ENCODE measurements around the gene GARS1.
"Not testable (repeated sequence)": the region's sequence is repeated elsewhere in the genome, so short reads cannot be mapped to it uniquely, and the experiment has no call there.

GARS1 gene

DNA sequence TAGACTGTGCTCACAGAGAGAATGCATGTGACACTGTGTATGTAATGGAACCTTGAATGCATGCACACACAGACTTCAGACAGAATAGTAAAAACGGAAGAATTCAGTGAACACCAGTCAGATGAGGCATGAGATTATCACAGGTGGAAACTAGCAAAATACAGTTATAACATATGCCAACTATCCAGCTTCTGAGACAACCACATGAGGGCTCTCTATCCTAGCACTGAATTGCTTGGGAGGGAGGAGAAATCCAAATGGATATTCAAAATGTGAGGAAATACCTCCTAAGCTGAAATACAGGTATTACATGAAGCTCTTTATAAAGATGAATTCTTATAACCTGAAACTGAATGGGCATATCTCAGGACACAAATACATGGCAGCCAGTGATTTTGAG is 30.6 kb downstream of the GARS1 start:
- no peak for DNase-seq (ENCODE audit: low read depth)

DNA sequence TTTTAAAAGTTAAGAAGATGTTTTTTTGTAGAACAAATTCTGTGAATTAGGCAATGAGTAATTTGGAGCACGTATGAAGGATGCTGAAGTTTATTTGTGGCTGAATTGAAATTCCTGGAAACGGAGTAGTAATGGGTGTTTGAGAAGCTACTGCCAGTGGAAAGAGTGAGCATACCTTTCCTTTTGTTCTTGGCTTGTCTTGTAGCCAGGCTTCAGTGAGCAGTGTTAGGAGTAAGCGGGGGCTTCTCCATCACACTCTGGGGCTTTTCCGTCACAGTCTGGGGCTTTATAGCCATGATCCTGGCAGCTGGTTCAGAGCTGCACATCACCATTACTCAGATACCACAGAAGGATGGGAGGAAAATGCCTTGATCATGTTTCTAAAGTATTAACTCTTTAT is 32.3 kb downstream of the GARS1 start:
- no peak for DNase-seq (ENCODE audit: low read depth)

GRCh38 chr7:30630986-30631385 is 36.3 kb downstream of the GARS1 start:
- no peak for DNase-seq (ENCODE audit: low read depth)

DNA sequence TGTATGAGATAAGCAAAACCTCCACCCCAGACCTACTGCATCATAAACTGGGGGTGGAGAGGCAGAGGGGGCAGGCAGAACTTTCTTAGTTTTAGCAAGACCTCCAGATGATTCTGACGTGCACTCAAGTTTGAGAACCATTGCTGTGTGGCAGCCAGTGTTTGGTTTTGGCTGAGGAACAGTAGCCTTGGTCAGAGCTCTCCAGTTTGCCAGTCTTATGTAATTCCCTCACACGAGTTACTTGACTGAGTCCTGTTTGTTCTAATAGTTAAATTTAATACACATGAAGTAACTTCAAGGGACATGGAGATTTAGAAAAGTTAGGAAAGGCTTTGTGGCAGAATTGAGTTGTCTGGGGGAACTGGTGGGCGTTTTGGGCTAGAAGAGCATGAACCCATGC is 38.5 kb downstream of the GARS1 start:
- DNase-seq (ENCODE audit: low read depth), result no peak

DNA sequence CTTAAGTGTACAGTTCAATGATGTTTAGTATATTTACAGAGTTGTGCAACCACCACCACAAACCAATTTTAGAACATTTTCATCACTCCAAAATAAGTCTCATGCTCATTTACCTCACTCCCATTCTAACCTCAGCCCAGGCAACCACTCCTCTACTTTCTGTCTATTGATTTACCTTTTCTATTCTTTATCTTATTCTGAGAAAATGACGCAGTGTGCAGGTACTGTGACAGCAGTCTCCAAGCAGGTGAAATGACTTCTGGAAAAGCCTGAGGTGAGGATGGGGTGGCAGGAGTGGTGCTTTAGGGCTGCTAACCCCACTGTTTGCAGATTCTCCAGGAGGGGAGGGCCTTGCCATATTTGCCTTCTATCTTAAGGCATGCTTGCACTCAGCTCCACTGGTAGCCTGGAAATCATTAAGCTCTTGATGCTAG is 39.5 kb downstream of the GARS1 start:
- no peak for DNase-seq (ENCODE audit: low read depth)

- DNase-seq (ENCODE audit: low read depth), result no peak
Observed at GRCh38 chr7:30634634-30635201, 40.0 kb downstream of the GARS1 start.

GRCh38 chr7:30635798-30636197 is 41.1 kb downstream of the GARS1 start:
- DNase-seq (ENCODE audit: low read depth), result no peak

DNA sequence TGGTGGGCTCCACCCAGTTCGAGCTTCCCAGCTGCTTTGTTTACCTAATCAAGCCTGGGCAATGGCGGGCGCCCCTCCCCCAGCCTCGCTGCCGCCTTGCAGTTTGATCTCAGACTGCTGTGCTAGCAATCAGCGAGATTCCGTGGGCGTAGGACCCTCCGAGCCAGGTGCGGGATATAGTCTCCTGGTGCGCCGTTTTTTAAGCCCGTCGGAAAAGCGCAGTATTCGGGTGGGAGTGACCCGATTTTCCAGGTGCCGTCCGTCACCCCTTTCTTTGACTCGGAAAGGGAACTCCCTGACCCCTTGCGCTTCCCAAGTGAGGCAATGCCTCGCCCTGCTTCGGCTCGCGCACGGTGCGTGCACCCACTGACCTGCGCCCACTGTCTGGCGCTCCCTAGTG is 47.6 kb downstream of the GARS1 start:
- DNase-seq (ENCODE audit: low read depth), result not testable (repeated sequence)

- no peak for DNase-seq (ENCODE audit: low read depth)
Observed at GRCh38 chr7:30642789-30643188, 48.1 kb downstream of the GARS1 start.

DNA sequence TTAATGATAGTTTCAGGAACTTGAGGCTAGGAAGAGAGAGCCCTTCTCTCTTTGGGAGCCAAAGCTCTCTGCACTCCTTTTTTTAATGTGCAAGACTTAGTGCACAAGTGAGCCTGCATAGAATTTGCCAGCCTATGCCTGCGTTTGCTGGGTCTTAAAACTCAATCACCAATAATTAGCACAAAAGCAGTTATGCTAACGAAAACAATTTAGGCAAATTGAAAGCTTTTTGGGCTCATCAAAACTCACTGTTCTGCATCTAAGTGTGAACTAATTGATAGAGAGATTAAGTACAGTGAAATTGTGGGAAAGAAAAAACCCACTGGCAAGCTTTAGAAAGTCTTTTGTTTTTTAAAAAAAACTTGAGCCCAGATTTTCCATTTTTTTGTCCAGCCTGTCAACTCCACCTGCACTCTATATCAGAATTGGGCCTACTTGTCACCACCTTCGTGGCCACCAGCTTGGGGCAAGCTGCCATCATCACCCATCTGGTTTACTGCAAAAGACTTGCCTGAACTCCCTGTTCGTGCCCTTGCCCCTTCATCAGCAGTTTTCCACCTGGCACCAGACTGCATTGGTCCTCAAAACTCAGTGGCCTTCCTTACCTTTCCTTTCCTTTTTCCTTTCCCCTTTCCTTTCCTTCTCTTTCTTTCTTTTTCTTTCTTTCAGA is 49.7 kb downstream of the GARS1 start:
- DNase-seq (ENCODE audit: low read depth), result no peak

DNA sequence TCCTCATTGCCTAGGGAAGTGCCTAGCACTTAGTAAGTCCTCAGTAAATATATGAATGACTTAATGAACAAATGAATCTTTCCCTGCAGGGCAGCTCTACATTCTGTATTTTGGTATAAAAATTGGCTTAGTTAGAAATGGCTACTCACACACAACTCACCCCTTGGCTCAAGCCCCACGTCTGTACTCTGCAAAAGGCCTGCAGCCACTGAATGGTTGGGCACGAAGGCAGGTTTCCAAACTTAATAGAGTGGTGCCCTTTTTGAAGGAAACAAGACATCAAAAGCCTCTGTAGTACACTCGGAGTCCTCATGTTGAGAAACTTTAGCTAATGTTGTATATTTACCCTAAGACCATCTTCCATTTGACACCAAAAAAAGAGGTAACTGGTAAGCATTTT is 51.0 kb downstream of the GARS1 start:
- DNase-seq (ENCODE audit: low read depth), result no peak

GRCh38 chr7:30646154-30646553 is 51.5 kb downstream of the GARS1 start:
- no peak for DNase-seq (ENCODE audit: low read depth)

GRCh38 chr7:30647589-30648364 is 53.1 kb downstream of the GARS1 start:
- DNase-seq (ENCODE audit: low read depth), result no peak

DNA sequence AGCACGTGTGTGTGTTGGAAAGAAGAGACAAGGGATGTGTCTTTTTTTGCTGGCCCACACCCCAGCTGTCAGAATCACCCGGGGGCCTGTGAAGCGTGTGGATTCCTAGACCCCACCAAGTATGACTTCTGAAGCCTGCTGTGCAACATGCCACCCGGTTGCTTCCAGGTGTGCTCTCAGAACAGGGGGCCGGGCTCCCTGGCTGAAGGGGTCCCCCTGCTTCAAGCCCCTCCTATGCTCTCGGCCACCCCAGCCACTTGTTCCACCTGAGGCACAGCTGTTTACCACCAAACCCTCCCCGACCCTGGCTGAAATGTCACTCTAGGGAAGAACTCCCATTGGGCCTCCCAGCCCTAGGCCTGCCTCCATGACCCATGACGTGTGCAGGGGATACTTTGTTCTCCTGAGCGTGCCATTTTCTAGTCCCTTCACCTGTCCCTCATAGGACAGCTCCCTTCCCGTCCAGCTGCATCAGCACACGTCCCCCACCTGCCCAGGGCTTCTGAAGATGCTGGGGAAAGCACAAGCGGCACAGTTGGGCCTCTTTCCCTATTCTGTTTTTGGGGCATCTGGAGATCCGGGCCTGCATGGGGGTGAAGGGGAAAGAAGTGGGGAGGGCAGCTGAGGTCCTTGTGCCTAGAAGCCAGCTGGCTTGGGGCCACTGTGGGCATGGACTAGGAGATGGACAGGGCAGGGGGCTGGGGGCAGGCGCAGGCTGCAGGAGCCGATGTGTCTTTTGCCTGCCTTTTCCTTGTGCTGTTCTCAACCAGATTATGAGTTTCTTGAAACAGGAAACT is 54.3 kb downstream of the GARS1 start:
- DNase-seq (ENCODE audit: low read depth), result no peak

GRCh38 chr7:30649717-30650420 is 55.2 kb downstream of the GARS1 start:
- DNase-seq (ENCODE audit: low read depth), result no peak

GRCh38 chr7:30650421-30650808 is 55.7 kb downstream of the GARS1 start:
- DNase-seq (ENCODE audit: low read depth), result no peak

DNA sequence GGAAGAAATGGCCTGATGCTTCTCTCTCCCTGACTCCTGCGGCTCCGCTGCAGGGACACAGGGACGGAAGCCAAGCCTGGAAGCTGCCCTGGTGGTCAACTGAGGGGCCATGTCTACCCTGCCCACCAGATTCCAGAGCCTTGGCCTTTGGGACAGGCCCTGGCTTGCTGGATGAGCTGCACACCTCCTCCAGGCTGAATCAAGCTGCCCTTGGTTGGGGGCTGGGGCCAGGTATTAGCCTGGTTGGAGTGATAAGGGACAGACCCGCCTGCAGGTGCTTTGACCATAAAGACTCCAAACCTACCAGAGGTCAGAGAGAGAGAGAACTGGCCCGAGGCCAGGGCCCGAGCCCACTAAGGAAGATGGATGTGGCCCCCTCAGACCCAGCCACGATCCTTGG is 57.5 kb downstream of the GARS1 start:
- no peak for DNase-seq (ENCODE audit: low read depth)

GRCh38 chr7:30652698-30653641 is 58.3 kb downstream of the GARS1 start:
- no peak for DNase-seq (ENCODE audit: low read depth)

GRCh38 chr7:30654296-30655090 is 59.8 kb downstream of the GARS1 start:
- DNase-seq (ENCODE audit: low read depth), result no peak

Data from T follicular helper cell (primary cell).